Measurements from ENCODE around the gene CYFIP1. TPM values are rescaled to one million over a fixed set of nuclear protein-coding genes. Genes with fewer than 3 reads are reported as not detected.

CYFIP1 gene
- total and polyA plus RNA-seq, 2 of the 8 experiments (the other 6 are each of a cell fraction or from before 2014, with no cell fraction given): 38.6 to 81.7 TPM

GRCh38 chr15:23002920-23003319 is 22.8 kb upstream of the CYFIP1 start:
- Histone ChIP-seq H3K4me2 (ENCODE audit: insufficient read depth in 1 of 2, low read depth in 2 of 2, low read length in 2 of 2) (no peak overlapping the region), H3K23me2 (ENCODE audit: low read depth, low read length) (no peaks in the 10 kb centered on the region), H4K91ac (replicated peaks; ENCODE audit: insufficient read length, low read length) (no peak overlapping the region), H3K9me3 (ENCODE audit: insufficient read depth in 2 of 2, low read depth in 1 of 2, low read length in 1 of 2) (no peaks in the 10 kb centered on the region), H3K4me3 (ENCODE audit: extremely low read depth in 1 of 4, insufficient read depth in 2 of 4, low read depth in 3 of 4, low read length in 4 of 4) (no peak overlapping the region), H3K23ac (ENCODE audit: insufficient read length) (no peak overlapping the region), H4K8ac (ENCODE audit: extremely low read depth, insufficient read depth, low read length) (no peak overlapping the region), H3K14ac (ENCODE audit: insufficient read length) (no peak overlapping the region), H3K4ac (replicated peaks; ENCODE audit: insufficient read length, low read depth, low read length) (no peak overlapping the region), H4K20me1 (replicated peaks in 1 of 2; ENCODE audit: control insufficient read depth in 1 of 2, insufficient read depth in 2 of 2, low read length in 2 of 2) (no peaks in the 10 kb centered on the region), H3K79me2 (ENCODE audit: control insufficient read depth in 1 of 2, insufficient read depth in 2 of 2, low read length in 2 of 2) (no peaks in the 10 kb centered on the region), H3K56ac (replicated peaks; ENCODE audit: insufficient read length, low read depth, low read length) (no peak overlapping the region), H2BK120ac (replicated peaks; ENCODE audit: low read depth, low read length) (no peak overlapping the region), H2BK12ac (ENCODE audit: low read depth, low read length) (no peak overlapping the region), H2BK15ac (ENCODE audit: low read length) (no peak overlapping the region), H2BK20ac (ENCODE audit: low read length) (no peak overlapping the region), H2AFZ (ENCODE audit: low read length) (no peak overlapping the region), H3K27ac (ENCODE audit: low read depth, low read length) (no peak overlapping the region), H3K18ac (ENCODE audit: extremely low read depth, low read length) (no peak overlapping the region), H2BK5ac (ENCODE audit: low read depth, low read length) (no peak overlapping the region), H2AK5ac (ENCODE audit: low read depth, low read length) (no peak overlapping the region), H3K9ac (replicated peaks in 1 of 4; ENCODE audit: extremely low read depth in 1 of 4, low read depth in 3 of 4, low read length in 3 of 4) (no peak overlapping the region), H3K27me3 (replicated peaks in 1 of 4; ENCODE audit: control insufficient read depth in 3 of 4, extremely low read depth in 1 of 4, insufficient read depth in 3 of 4, low read length in 3 of 4) (no peaks in the 10 kb centered on the region), H3K4me1 (replicated peaks in 1 of 4; ENCODE audit: control insufficient read depth in 3 of 4, insufficient read depth in 4 of 4, low read length in 3 of 4) (no peaks in the 10 kb centered on the region), H3K79me1 (ENCODE audit: low read depth, low read length) (no peaks in the 10 kb centered on the region), H3K36me3 (ENCODE audit: control insufficient read depth in 2 of 4, insufficient read depth in 4 of 4, low read length in 3 of 4) (peaks cover 4 to 24% (median 10%) of the 10 kb centered on the region in 4 experiments; a peak in 6 of 8 replicates), H4K5ac (ENCODE audit: insufficient read length, low read depth, low read length) (no peak overlapping the region)
- FAIRE-seq (no peak), DNase-seq (ENCODE audit: low read depth in 1 of 2, low spot score in 2 of 2) (no peak)
- no peak for TF ChIP-seq CBX5 (IDR thresholded peaks at IDR 0.05; ENCODE audit: low read depth, low read length)
- no peak for TF ChIP-seq EGR1 (IDR thresholded peaks at IDR 0.05; ENCODE audit: borderline replicate concordance, low read depth, low read length)
- TF ChIP-seq SP2 (IDR thresholded peaks at IDR 0.05; ENCODE audit: low read length): no peak
- no peak for TF ChIP-seq ASH2L (IDR thresholded peaks at IDR 0.05; ENCODE audit: low read length)
- TF ChIP-seq RXRA (IDR thresholded peaks at IDR 0.05; ENCODE audit: insufficient read depth, low read depth, low read length): no peak
- TF ChIP-seq TCF12 (IDR thresholded peaks at IDR 0.05; ENCODE audit: low read depth, low read length): no peak
- TF ChIP-seq YY1 (IDR thresholded peaks at IDR 0.05; ENCODE audit: low read depth, low read length): no peak
- TF ChIP-seq JUN (IDR thresholded peaks at IDR 0.05; ENCODE audit: low read depth, low read length): no peak
- TF ChIP-seq JUND (IDR thresholded peaks at IDR 0.05; ENCODE audit: low read length): no peak
- no peak for TF ChIP-seq CTBP2 (IDR thresholded peaks at IDR 0.05; ENCODE audit: borderline replicate concordance, insufficient read depth, insufficient read length, low read length)
- no peak for TF ChIP-seq KDM5A (IDR thresholded peaks at IDR 0.05; ENCODE audit: low read length)
- no peak for TF ChIP-seq EP300 (IDR thresholded peaks at IDR 0.05; ENCODE audit: borderline replicate concordance in 1 of 2, low read depth in 2 of 2, low read length in 2 of 2)
- 91% methylated on average over 2 of the region's 2 CpGs; no CpG with 5 or more reads in 1 of the 2 experiments for WGBS, 2 experiments (ENCODE audit: extremely low coverage in 1 of 2, insufficient coverage in 1 of 2, insufficient read length in 1 of 2, insufficient replicate concordance in 2 of 2, low coverage in 1 of 2, low lambda C conversion rate in 2 of 2, missing lambda C conversion rate in 1 of 2)
- CTCF ChIA-PET (ENCODE audit: partially characterized antibody): interaction anchor here (0.6 to 3.3 kb wide), 2 partner anchors 9 to 34 kb away, joined by 3 to 14 read pairs; no protein-coding TSS in a partner anchor
- POLR2A ChIA-PET (ENCODE audit: partially characterized antibody): interaction anchor here (1.7 kb wide), 1 partner anchor 11 kb away, joined by 5 read pairs; no protein-coding TSS in a partner anchor

Data from H1 (cell line).